HCT116 (cell line): Measurements from ENCODE around the gene PCDHGA7. TPM values are rescaled to one million over a fixed set of nuclear protein-coding genes. Genes with fewer than 3 reads are reported as not detected.

Experiments used
- ATAC-seq: fragments of 200-7000 bp; cut with Tn5 transposase; 2 replicates; pipeline ENCODE4 v1.9.1; 2020; ENCODE audit warnings: mild to moderate bottlenecking, moderate library complexity
- BruUV-seq: library from RNA; stranded (reverse); fragments of 400-500 nt; replicated peaks from 2 replicates; lab custom pipeline; 2021; lab: Mats Ljungman, UMichigan
- CTCF ChIA-PET: fragments of 300-600 bp; sonication (Branson Sonifier 250); formaldehyde crosslinking; loops from one replicate; lab custom pipeline; 2021; ENCODE audit warnings: antibody characterized with exemption; lab: Charles Lee
- POLR2A ChIA-PET: fragments of 300-600, 350-600 bp; sonication (Branson Sonifier 250); formaldehyde crosslinking; loops from one replicate; lab custom pipeline; 2021; ENCODE audit warnings: antibody characterized with exemption; lab: Charles Lee
- RAD21 ChIA-PET, 2 experiments: fragments of 300-600 bp; sonication (Branson Sonifier 250); formaldehyde crosslinking; loops; one replicate each; lab custom pipeline; 2023; ENCODE audit warnings: low total read pairs in 2 of 2; ENCODE audit not compliant: uncharacterized antibody in 2 of 2, unreplicated experiment in 2 of 2, low non-redundant PET in 1 of 2; lab: Charles Lee
- DNase-seq: peaks from one replicate; pipeline ENCODE4 v3.0.0-alpha.2; 2010; ENCODE audit warnings: low read depth, low spot score
- H2AFZ ChIP-seq: fragments of 200-600 bp; shearing (Covaris generic), sonication (generic); 2 replicates; pipeline ENCODE4 v1.6.1; 2017; ENCODE audit warnings: low read depth, mixed run types, mixed read lengths, antibody characterized with exemption, low read length; ENCODE audit not compliant: poor library complexity, severe bottlenecking
- H3K27ac ChIP-seq: 2 replicates; pipeline ENCODE4 v1.5.1; 2012; ENCODE audit warnings: low read depth, low read length
- H3K27me3 ChIP-seq: fragments of 200-600 bp; sonication (generic); 2 replicates; pipeline ENCODE4 v1.6.1; 2016; ENCODE audit warnings: mixed run types, low read length, mixed read lengths; ENCODE audit not compliant: insufficient read depth
- H3K36me3 ChIP-seq, 2 experiments: fragments of 200-500 bp in 1 of 2; fragments of 200-600 bp in 1 of 2; sonication (Bioruptor generic) in 1 of 2; sonication (generic) in 1 of 2; 2 replicates each; pipeline versions ENCODE4 v1.5.1 to v1.6.1; 2014 to 2016; ENCODE audit warnings: low read length in 2 of 2, inconsistent platforms in 1 of 2, mixed read lengths in 1 of 2, mixed run types in 1 of 2; ENCODE audit not compliant: insufficient read depth in 2 of 2, control insufficient read depth in 1 of 2
- H3K4me1 ChIP-seq, 2 experiments: fragments of 200-600 bp in 1 of 2; sonication (generic) in 1 of 2; 2 replicates each; pipeline versions ENCODE4 v1.5.1 to v1.6.1; 2012 to 2017; ENCODE audit warnings: low read length in 2 of 2, inconsistent platforms in 1 of 2, mild to moderate bottlenecking in 1 of 2, mixed read lengths in 1 of 2, mixed run types in 1 of 2, moderate library complexity in 1 of 2; ENCODE audit not compliant: insufficient read depth in 2 of 2, control insufficient read depth in 1 of 2
- H3K4me2 ChIP-seq: fragments of 200-600 bp; sonication (generic); 2 replicates; pipeline ENCODE4 v1.6.1; 2017; ENCODE audit warnings: mixed run types, low read length, mixed read lengths
- H3K4me3 ChIP-seq, 2 experiments: fragments of 200-600 bp in 1 of 2; sonication (generic) in 1 of 2; replicated peaks in 1 of 2; 2 replicates each; pipeline ENCODE4 v1.5.1; 2011 to 2016; ENCODE audit warnings: low read length in 2 of 2, control low read depth in 1 of 2, low read depth in 1 of 2, mild to moderate bottlenecking in 1 of 2, mixed read lengths in 1 of 2, mixed run types in 1 of 2
- H3K79me2 ChIP-seq: fragments of 200-600 bp; sonication (generic); 2 replicates; pipeline ENCODE4 v1.6.1; 2017; ENCODE audit warnings: mild to moderate bottlenecking, mixed run types, low read length, moderate library complexity, mixed read lengths; ENCODE audit not compliant: insufficient read depth
- H3K9ac ChIP-seq: fragments of 200-600 bp; sonication (generic); 2 replicates; pipeline ENCODE4 v1.6.1; 2016; ENCODE audit warnings: low read length, mixed read lengths
- H3K9me2 ChIP-seq: fragments of 200-600 bp; sonication (generic), shearing (Covaris generic); 2 replicates; pipeline ENCODE4 v1.6.1; 2017; ENCODE audit warnings: mixed run types, mild to moderate bottlenecking, moderate library complexity; ENCODE audit not compliant: insufficient read depth
- H3K9me3 ChIP-seq, 2 experiments: fragments of 200-500 bp in 1 of 2; fragments of 200-600 bp in 1 of 2; sonication (Bioruptor generic) in 1 of 2; sonication (generic) in 1 of 2; 2 replicates each; pipeline ENCODE4 v1.6.1; 2014 to 2017; ENCODE audit warnings: low read length in 2 of 2, mixed read lengths in 2 of 2, inconsistent platforms in 1 of 2, low read depth in 1 of 2, mild to moderate bottlenecking in 1 of 2, mixed run types in 1 of 2, moderate library complexity in 1 of 2; ENCODE audit not compliant: control insufficient read depth in 1 of 2, insufficient read depth in 1 of 2
- H4K20me1 ChIP-seq: fragments of 200-600 bp; sonication (generic), shearing (Covaris generic); 2 replicates; pipeline ENCODE4 v1.6.1; 2017; ENCODE audit warnings: mixed run types, mild to moderate bottlenecking, moderate library complexity; ENCODE audit not compliant: insufficient read depth
- CEBPB ChIP-seq: IDR thresholded peaks from 2 replicates; pipeline ENCODE4 v1.6.1; 2012; ENCODE audit warnings: low read depth
- FOSL1 ChIP-seq: IDR thresholded peaks from 2 replicates; pipeline ENCODE4 v1.6.1; 2012; ENCODE audit warnings: low read depth
- JUND ChIP-seq: IDR thresholded peaks from 2 replicates; pipeline ENCODE4 v1.6.1; 2012
- intact Hi-C: fragments of 100-400 bp; cut with micrococcal nuclease; formaldehyde crosslinking; loops from 2 replicates; pipeline ENCODE4 v1.10.0; 2022
- total RNA-seq: library from RNA; stranded (reverse); gene quantifications from one replicate; pipeline ENCODE4 v1.2.1, GENCODE V29; 2021; ENCODE audit not compliant: unreplicated experiment

PCDHGA7 gene
- total RNA-seq, 1 experiment from 2014 or later: not detected

DNA sequence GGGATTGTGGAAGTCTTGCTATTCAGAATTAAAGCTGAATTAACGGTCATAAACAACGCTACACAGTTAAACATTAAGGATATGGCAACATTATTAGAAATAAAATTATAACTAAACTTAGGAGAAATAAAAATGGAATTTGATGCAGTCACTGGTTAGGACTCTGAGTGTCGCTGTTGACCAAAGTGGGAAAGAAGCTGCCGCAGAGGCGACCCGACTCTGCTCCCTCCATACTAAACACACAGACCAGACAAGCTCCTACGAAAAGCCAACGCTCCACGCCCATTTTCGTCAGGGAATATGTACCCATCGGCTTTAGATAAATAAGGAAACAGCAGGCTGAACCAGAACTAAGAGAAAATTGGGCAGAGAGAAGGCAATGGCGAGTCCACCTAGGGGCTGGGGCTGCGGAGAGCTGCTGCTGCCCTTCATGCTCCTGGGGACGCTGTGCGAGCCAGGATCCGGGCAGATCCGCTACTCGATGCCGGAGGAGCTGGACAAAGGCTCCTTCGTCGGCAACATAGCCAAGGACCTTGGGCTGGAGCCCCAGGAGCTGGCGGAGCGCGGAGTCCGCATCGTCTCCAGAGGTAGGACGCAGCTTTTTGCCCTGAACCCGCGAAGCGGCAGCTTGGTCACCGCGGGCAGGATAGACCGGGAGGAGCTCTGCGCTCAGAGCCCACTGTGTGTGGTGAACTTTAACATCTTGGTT is 18.4 kb upstream of the PCDHGA7 start, which contains the start of gene PCDHGA5:
Gene PCDHGA5, plus strand, starts transcription at position 211 of the 709 bp plus-strand sequence. Its CDS starts 169 bp downstream, at position 380.
- DNase-seq (no peak), ATAC-seq (no peak)
- no TSS peak for BruUV-seq
- Histone ChIP-seq H3K79me2 (no peaks in the 10 kb centered on the region), H3K4me1 (no peaks in the 10 kb centered on the region), H3K4me2 (no peak within 1 kb of the TSS), H3K27me3 (no peaks in the 10 kb centered on the region), H3K27ac (no peak within 1 kb of the TSS), H3K9me3 (peaks cover 5 to 6% of the 10 kb centered on the region in 2 experiments; a peak in 2 of 4 replicates), H3K9me2 (no peaks in the 10 kb centered on the region), H4K20me1 (no peaks in the 10 kb centered on the region), H3K9ac (no peak within 1 kb of the TSS), H2AFZ (no peak within 1 kb of the TSS), H3K4me3 (no peak within 1 kb of the TSS), H3K36me3 (no peaks in the 10 kb centered on the region)
- no peak for TF ChIP-seq FOSL1
- TF ChIP-seq CEBPB: no peak
- ChIA-PET RAD21 (no interaction called here), CTCF (interaction anchor here (1.0 to 1.1 kb wide), 2 partner anchors 44 to 200 kb away, joined by 3 read pairs; partner anchors contain the start of gene TAF7), POLR2A (no interaction called here)
- intact Hi-C loops: no loop called here

DNA sequence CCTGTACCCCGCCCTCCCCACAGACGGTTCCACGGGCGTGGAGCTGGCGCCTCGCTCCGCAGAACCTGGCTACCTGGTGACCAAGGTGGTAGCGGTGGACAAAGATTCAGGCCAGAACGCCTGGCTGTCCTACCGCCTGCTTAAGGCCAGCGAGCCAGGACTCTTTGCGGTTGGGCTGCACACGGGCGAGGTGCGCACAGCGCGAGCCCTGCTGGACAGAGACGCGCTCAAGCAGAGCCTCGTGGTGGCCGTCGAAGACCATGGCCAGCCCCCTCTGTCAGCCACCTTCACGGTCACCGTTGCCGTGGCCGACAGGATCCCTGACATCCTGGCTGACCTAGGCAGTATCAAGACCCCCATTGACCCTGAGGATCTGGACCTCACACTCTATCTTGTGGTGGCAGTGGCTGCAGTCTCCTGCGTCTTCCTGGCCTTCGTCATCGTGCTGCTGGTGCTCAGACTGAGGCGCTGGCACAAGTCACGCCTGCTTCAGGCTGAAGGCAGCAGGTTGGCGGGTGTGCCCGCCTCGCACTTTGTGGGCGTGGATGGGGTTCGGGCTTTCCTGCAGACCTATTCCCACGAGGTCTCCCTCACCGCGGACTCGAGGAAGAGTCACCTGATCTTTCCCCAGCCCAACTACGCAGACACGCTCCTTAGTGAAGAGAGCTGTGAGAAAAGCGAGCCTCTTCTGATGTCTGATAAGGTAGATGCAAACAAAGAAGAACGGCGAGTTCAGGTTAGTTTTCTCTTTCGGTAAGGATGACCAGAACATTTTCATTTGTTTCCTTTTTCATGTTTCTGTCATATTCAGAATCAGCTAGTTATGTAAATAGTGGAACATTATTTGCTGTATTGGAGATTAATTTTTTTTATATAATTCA is 16.3 kb upstream of the PCDHGA7 start:
- POLR2A ChIA-PET: no interaction called here
- intact Hi-C loops: no loop called here
- H4K20me1 ChIP-seq: no peaks in the 10 kb centered on the region
- CTCF ChIA-PET: no interaction called here
- BruUV-seq: no TSS peak
- no peak for TF ChIP-seq JUND
- no peak for ATAC-seq
- RAD21 ChIA-PET: no interaction called here
- no peaks in the 10 kb centered on the region for H3K9me2 ChIP-seq
- no peak overlapping the region for H3K27ac ChIP-seq
- H3K36me3 ChIP-seq: no peaks in the 10 kb centered on the region
- H3K9me3 ChIP-seq: peaks cover 5 to 16% of the 10 kb centered on the region in 2 experiments; a peak in 2 of 4 replicates
- H3K9ac ChIP-seq: no peak overlapping the region
- H2AFZ ChIP-seq: no peak overlapping the region
- no peaks in the 10 kb centered on the region for H3K4me1 ChIP-seq
- no peak overlapping the region for H3K4me3 ChIP-seq
- no peak overlapping the region for H3K4me2 ChIP-seq
- no peaks in the 10 kb centered on the region for H3K27me3 ChIP-seq
- no peaks in the 10 kb centered on the region for H3K79me2 ChIP-seq
- no peak for DNase-seq
